ENCODE measurements around the gene FAM170B.

GRCh38 chr10:49169776-49170175 lies 36.0 kb upstream of the FAM170B start:
- no peak for TF ChIP-seq CTCF (IDR thresholded peaks at IDR 0.05)
- TF ChIP-seq EP300 (IDR thresholded peaks at IDR 0.05): no peak

All from sigmoid colon (tissue), 4 donors.